Renal cortex interstitium (tissue), 11 donors: ENCODE results near the gene HABP4. TPM values are rescaled to one million over a fixed set of nuclear protein-coding genes. Genes with fewer than 3 reads are reported as not detected.

ENCODE experiments used
- DNase-seq, 11 donors: peaks; one replicate each; pipeline ENCODE4 v3.0.0-alpha.2; 2013; ENCODE audit warnings: low read depth in 9 of 11, low spot score in 4 of 11; ENCODE audit errors: extremely low read depth in 1 of 11
- polyA plus RNA-seq, 3 donors: library from polyadenylated mRNA; unstranded; fragments of 120-200 nt; gene quantifications; one replicate each; pipeline ENCODE4 v1.2.1, GENCODE V29; 2013; ENCODE audit not compliant: insufficient read length in 3 of 3

Gene HABP4
- polyA plus RNA-seq, 3 donors = 19.1 to 21.9 (median 19.8) TPM

DNA sequence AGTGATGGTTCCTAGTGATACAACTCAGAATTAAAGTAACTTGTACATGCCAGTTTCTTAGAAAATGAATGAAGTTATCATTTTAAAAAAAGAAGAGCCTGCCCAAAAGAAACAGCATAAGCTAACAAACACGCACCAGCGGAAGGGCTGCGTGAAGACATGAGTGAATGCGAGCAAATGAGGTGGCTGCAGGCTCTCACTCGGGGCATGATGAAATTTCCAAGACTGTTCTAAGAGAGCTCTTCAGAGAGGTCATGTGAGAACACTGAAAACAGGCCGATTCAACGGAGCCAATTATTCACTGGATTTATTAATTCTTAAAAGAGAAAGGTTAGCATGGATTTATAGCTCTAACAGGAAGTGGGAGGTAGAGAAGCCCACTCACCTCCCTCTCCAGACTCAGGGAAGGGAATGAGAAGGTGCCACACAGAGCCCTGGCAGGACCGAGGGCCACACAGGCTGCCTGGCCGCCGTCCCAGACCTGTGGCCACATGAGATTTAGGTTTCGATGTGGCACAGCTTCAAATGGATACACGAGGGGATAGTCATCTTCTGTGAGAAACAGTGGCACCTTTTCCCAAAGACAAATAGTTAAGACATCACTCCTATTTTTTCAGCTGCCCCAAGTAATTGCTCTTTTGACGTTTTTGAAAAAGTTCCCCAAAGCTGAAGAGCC is 55.5 kb downstream of the HABP4 start:
- no peak for DNase-seq

DNA sequence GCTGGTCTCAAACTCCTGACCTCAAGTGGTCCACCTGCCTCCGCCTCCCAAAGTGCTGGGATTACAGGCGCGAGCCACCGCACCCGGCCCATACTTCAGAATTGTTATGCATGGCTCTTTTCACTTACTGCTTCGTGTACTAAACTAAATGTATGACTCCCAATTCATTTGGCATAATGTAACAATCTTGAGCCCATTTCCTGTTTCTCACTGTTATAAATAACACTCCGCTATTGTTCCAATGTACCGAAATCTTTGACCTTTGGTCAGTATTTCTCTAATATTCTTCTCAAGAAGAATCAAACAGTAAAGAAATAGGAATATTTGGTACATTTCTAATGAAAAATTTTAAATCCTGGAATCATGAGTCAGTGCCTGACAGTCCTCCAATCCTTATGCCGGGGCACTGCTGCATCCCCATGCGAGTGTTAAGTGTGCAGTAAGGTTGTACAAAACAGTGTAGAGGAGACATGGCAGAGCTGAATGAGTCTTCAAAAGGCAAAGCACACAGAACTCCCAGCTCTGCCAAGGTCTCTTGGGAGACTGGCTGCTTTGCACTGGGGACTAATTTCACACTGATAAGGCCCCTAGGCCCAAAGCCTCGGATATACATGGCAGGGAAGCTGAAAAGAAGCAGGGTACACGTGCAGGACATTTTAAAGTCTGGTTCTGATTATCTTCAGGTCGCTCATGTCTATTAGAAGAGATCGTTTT is 58.4 kb downstream of the HABP4 start:
- no peak for DNase-seq

DNA sequence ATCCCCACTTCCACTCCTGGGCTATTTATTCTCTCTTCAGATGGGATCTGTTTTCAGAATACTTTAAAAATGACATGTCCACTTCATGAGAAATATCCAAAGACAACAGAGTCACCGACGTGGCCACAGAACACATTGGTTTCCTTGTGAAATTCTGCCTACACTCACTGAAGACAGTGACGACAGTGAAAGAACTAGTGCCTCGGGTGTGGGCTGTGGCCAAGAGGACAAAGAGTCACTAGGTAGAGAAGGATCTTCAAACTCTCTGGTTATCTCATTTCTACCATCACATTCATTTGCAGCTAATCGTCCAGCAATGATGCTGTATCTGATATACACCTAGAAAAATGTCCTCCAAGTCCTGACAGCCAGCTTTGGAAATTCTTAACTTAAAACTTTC is 59.1 kb downstream of the HABP4 start:
- DNase-seq = no peak

DNA sequence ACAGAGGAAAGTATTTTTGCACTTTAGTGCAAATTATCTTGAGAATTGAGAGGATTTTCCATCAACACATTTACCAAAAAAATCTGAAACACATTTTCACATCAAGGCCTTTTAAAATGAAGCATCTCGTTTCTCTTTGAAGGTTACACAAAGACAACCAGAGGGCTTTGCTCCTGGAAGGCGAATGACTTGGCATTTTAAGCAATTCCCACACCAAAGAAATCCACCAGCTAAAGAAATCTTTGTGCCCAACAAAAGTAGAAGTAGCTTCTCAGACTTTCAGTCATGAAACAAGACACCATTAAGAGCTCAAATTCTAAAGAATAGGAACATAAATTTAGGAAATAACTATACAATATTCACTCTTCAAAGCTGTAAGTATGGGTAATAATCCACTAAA is 59.9 kb downstream of the HABP4 start:
- DNase-seq = no peak

DNA sequence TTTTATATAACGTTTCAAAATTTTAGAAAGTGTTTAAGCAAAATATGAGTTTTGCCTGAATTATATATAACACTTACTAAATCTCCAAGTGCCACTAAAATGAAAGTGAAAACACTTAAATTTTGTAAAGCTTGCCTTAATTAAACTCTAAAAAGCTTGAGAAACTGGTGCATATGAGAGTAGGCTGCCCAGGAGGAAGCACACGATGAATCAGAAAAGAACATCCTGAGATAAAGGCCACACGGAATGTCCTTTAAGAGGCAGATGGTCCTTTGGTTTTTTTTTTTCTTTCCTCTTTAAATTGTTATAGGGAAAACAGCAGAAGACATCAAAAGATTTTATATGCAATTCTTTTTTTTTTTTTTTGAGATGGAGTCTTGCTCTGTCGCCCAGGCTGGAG is 60.3 kb downstream of the HABP4 start:
- no peak for DNase-seq

DNA sequence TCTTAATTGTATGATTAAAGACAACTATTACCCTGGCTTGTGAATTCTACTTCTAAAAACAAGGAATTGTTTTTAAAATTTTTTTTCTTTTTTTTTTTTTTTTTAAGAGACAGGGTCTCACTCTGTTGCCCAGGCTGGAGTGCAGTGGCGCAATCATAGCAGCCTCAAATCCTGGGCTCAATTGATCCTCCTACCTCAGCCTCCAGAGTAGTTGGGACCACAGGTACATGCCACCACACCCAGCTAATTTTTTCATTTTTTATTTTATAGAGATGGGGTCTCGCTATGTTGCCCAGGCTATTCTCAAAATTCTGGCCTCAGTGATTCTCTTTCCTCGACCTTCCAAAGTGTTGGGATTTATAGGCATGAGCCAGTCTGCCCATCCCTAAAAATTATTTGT is 62.3 kb downstream of the HABP4 start:
- DNase-seq = no peak

DNA sequence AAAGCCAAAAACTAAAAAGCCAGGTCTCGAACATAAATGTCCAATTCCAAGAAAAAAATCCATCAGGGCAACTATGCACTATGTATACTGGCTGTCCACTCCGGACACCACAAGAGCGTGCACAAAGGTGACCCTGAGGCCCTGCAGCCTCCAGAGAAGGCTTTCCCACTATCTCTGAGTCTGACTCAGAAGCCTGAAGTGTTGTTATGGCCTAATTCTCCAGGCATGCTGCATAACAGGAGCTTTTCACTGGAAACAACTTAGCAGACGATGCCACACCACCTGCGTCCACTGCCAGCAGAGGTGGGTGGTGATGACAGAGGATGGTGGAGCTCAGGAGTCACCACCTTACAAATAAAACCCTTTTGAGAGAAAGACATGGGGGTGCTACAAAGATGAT is 63.7 kb downstream of the HABP4 start:
- no peak for DNase-seq

DNA sequence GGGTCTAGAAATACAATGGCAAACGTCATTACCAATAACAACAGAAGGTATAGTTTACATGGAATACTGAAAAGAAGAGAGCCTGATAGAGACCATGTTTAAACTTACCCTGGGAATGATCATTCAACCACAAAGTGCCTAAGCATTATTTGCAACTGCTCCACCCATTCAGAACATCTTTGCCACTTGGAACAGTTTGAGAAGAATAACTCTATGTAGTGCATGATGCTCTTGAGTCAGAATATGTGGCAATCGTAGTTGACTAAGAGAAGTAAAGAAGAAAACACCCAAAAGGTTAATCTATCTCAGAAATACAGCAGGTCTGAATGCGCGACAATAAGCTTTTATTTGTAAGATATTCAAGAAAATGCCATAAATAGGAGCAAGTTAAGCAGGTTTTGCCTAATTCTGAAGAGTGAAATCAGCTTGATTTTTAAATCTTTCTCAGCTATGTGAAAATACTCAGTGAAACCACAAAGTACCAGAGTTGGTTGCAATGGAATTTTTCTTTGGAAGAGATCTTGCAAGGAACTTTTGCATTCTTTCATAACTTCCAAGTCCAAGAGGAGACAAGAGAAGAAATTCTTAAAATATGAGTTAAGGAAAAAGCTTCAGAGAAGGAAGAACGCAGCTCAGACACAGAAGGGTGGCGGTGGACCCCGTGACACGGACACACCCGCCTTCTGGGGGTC is 64.3 kb downstream of the HABP4 start:
- no peak for DNase-seq

DNA sequence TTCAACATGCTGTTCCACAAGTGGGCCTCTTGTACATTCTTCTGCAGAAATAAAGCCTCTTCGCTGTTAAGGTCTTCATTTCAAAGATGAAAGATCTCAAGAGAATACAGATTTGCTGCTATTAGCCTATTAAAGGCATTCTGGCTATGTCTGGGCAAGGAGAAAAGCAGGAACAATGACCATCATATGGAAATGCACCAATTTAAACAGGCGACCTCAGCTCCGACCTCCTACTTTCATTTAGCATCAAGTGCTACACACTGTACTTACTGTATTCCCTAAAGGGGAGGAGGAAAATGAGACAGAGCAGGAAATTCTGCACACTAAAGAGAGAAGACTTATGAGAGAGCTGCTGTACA is 64.8 kb downstream of the HABP4 start:
- no peak for DNase-seq

DNA sequence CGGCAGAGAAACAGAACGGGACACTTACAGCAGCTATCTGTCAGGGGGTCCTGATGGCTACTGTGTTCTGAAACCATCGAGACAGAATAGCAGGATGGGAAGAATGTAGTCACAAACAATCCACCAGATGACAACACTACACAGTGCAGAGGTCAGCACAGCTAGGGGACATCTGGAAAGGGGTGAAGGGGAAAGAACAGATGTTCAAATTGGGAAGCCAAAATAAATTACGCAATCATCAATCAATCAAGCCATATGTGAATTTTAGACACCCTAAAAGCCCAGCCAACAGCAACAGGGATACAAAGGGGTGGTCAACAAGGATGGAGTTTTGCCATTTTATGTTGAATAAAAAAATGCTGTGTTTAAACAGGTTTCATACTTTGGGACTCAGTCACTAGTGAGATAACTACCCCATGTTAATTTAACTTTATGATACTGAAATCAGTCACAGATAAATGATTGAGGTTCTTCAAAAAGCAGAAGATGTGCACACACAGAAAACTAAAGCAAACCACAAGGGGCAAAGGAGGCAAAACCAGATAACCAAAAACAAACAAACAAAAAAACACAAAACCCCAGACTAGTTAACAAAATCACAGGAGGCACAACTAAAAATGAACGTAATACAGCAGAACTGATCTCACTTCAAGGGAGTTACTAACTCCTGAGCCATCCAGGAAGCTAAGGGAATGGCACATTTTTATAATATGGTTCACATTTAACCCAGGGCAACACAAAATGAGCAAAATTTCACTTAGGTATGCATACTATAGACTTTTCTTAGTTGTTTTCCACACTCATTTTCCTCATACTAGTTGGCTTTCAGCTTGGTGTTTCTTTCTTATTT is 65.9 kb downstream of the HABP4 start:
- DNase-seq = no peak

DNA sequence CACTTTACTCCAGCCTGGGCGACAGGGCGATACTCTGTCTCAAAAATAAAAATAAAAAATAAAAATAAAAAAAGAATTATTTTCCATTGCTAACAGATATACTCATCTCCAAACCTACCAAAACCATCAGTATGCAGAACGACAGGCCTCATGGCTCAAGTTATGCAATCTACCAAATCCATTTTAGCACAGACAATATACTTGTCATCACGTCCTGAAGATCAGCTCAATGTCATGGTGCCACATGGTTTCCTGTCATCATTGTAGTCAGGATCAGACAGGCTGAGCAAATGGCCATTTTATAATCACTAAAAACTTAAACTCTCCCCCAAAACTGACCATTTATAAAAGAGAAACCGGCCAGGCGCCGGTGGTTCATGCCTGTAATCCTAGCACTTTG is 69.1 kb downstream of the HABP4 start:
- no peak for DNase-seq

DNA sequence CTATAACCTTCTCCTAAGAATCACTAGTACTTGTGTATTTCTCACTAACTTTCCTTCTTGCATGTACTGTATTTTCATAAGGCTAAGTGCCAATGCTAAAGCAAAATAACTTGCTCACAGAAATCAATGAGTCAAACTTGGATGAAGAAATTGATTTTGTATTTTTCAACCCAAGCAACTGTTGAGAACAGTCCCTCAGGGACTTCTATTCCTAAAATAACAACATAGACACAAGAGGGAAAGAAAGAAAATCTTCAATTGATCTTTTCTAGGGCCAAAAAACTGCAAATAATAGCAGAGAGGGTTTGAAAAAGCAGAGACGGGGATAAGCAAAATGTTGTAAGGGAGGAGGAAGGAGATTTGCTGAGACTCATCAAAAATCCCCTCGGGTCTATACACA is 69.8 kb downstream of the HABP4 start:
- no peak for DNase-seq

DNA sequence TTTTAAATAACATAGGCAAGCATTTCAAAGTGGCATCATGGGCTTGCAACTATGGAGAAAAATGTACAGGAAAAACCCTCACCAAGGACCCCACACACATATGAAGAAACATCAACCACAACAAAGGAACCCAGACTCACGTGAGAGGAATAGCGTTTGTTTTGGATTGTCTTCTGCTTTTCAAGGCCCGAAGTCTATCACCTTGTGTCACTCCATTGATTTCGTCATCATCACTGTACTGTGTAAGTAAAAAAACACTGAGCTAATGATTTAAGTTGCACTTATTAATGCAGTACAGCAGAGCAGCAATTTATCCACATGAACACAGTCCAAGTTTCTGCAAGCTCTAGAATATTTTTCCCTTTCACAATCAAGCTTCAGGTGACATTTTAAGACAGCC is 72.4 kb downstream of the HABP4 start:
- DNase-seq = no peak

DNA sequence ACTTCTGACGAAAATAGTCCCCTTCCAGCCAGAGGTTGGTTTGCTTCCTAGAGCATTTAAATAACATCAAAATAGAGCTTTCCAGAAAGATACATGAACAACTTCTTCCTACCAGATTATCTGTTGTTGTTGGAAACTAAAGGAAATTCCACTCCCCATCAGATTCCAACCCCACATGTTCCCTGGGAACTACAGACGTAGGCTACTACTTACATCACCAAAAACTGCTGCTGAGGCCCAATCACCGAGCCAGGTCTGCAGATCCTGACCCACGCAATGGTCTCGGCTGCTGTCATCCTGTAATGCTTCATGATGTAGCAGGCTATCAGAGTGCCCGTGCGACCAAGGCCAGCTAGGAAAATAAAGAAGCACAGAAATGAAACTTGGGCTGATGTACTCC is 73.4 kb downstream of the HABP4 start:
- DNase-seq = no peak

DNA sequence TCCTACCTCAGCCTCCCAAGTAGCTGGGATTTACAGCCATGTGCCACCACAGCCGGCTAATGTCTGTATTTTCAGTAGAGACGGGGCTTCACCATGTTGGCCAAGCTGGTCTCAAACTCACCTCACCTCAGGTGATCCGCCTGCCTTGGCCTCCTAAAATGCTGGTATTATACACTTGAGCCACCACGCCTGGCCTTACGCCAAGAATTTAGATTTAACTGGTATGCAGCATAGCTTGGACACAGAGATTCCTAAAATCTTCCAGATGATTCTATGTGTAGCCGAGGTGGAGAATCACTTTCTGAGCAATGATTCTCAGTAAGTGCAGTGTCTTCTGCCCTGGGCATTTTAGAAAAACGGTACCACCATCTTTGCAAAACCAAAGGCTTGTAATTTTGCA is 74.1 kb downstream of the HABP4 start:
- DNase-seq = no peak

DNA sequence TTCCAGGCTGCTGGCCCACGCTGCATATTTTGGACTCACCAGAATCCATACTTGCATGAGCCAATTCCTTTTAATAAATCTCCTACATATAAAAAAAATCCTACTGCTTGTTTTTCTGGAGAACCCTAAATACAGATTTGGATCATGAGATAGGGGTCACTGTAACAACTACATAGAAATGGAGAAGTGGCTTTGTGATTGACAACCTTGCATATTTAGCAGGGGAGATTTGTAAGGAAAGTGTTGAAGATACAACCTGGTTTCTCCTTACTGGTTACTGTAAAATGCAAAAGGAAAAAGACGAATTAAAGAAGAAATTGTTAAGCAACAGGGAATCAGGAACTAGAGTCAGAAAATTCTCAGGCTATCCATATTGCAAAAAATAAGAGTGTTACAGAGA is 74.8 kb downstream of the HABP4 start:
- DNase-seq = no peak

DNA sequence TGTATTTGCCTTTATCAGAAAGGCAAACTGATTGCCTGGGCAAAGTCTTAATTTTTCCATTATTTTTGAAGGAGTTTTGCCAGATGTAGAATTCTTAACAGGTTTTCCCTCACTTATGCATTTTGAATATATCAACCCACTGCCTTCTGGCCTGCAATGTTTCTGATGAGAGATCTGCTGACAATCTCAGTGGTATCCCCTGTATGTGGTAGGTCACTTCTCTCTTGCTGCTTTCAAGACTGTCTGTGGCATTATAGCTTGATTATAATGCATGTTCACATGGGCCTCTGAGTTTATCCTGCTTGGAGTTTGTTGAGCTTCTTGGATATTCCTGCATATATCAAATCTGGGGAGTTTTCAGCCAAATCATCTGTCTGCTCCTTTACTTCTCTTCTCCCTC is 82.2 kb downstream of the HABP4 start:
- DNase-seq = no peak

DNA sequence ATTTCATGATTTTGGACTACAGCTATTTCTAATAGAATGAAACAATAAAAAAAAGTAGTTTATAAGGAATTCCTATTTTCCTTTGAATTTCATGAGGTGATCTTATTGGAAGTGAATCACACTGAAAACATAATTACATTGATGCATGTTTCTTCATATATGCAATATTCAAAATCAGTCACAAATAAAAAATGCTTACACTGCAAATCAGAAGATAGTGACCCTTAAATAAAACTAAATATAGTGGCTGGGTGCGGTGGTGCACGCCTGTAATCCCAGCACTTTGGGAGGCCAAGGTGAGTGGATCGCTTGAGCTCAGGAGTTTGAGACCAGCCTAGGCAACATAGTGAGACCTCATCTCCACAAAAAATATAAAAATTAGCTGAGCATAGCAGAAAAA is 90.1 kb downstream of the HABP4 start:
- DNase-seq = no peak
